NCI-H2171 treated with DMSO at 0.1 percent for 48 hours (cell line): ENCODE data around the gene C5orf15.

Experiments used
- DNase-seq: peaks from one replicate; lab custom pipeline; 2025; lab: John Stamatoyannopoulos, UW

Gene C5orf15

DNA sequence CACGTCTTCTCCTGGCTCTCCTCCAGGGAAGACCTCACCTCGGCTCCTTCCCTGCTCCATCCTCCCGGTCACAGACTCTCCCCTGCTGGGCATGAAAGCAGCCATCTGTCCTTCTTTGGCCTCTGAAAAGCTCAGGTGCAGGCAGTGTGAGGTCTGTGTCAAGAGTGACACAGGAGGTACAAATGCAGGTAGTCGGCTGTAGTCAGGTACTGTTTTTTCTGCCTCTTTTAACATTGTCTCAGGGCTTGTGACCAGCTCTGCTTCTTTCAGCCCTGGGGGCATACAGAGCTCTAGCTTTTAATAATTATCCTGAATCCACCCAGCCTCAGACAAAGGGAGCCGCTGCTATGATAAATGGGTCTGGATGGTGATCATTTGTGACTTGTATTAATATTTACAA is 46.4 kb downstream of the C5orf15 start:
- DNase-seq = peak; percentile 36

GRCh38 chr5:133921069-133921468 is 47.4 kb downstream of the C5orf15 start:
- no peak for DNase-seq

DNA sequence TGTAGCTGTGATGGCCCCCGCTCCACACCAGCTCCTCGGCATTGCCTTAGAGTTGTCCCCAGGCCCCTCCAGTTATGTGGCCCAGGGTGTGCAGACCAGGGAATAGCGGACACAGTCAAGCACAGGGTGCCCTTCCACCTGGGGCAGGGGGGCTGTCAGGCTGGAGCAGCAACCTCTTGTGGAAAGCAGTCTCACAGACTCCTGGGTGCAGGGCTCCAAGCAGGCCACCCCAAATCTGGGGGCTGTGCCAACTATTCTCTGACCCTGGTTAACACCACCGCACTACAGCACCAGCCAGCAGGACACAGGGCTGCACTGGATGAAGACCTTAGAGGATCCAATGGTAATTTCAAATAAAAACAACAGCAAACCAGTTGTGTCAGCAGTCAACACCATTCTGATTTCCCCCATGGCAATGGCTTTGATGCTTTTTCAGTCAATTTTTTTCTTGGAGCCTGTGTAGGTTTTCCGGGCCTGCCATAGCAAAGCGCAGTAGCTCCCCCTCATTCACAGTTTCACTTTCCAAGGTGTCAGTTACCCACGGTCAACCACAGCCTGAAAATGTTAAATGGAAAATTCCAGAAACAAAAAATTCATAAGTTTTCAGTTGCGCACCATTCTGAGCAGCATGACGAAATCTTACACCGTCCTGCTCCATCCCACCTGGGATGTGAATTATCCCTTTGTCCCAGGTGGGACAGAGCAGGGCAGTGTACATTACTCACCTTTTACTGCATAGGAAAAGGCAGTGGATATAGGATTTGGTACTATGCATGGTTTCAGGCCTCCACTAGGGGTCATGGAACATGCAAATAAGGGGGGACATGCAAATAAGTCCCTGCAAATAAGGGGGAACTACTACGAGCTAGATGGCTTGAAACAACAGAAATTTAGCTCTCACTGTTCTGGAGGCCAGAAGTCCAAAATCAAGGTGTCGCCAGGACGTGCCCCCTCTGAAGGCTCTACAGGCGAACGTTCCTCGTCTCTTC is 49.0 kb downstream of the C5orf15 start:
- DNase-seq = no peak

DNA sequence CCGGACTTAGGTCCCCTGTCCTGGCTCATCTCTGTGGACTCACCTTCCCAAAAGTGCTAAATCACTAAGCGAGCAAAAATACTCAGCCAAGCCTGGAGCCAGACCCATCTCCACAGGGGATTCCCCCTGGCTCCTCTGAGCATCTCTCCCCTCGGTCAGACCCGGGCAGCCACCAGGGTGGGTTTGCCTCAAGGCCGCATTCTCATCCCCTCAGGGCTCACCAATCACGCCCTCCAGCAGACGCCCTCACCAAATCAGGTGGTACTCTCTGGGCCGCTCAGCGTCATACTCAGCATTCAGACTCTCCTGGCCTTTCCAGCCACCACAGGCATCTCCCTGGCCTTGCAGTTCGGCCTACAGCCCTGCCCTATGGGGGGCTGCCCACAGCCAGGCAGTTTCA is 49.7 kb downstream of the C5orf15 start:
- DNase-seq = no peak

GRCh38 chr5:133918316-133918715 is 50.1 kb downstream of the C5orf15 start:
- no peak for DNase-seq

DNA sequence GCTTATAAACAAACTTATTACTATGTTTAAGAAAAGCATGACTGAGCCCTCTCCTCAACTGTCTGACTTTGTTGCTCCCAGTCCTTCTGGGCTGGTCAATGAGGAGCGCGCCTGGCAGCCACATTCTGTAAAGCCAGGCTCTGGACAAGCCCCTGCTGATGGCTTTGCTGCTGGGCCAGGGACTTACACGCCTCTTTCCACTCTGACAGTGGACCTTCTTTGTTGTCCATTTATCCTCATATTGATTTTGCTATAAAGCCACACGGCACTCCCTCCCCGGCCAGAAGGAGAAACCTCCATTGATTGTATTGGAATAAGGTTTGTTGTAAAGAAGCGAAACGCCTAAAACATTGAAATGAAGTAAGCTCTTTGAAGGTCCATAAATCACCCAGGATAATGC is 50.6 kb downstream of the C5orf15 start:
- no peak for DNase-seq

DNA sequence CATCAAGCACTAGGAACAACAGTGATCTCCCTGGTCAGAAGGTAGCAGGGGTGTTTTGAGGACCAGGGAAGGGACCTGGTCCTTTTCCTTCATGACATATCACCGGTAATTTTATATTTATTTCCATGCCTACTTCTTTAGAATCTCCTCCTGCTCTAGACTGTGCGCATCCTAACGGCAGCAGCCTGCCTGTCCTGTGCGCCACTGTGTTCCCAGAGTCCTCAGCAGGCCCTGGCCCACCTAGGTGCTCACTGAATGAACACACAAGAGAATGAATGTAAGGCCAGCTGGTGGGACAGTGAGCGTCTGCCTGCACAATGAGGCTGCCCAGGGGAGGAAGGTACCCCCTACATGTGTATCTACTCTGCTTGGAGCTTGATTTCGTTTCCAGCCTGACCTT is 51.5 kb downstream of the C5orf15 start:
- no peak for DNase-seq

- no peak for DNase-seq
Measured at GRCh38 chr5:133916479-133916878, 51.9 kb downstream of the C5orf15 start.

DNA sequence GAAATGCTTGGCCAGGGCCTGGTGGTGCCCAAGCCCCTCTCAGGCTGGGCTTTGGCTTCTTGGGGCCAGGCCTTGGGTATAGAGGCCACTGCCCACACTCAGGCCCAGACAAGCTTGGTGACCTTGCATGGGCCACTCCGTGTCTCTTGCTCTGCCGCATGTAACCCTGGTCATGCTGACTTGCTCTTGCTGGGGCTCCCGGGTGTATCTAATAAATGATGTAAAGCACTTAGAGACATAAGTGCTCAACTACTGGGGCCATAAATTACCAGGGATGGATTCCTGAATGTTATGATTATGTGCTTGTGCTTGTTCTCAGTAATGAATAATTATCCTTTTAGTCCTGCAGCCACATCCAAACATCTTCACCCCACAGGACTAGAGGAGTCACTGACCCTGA is 54.0 kb downstream of the C5orf15 start:
- no peak for DNase-seq

DNA sequence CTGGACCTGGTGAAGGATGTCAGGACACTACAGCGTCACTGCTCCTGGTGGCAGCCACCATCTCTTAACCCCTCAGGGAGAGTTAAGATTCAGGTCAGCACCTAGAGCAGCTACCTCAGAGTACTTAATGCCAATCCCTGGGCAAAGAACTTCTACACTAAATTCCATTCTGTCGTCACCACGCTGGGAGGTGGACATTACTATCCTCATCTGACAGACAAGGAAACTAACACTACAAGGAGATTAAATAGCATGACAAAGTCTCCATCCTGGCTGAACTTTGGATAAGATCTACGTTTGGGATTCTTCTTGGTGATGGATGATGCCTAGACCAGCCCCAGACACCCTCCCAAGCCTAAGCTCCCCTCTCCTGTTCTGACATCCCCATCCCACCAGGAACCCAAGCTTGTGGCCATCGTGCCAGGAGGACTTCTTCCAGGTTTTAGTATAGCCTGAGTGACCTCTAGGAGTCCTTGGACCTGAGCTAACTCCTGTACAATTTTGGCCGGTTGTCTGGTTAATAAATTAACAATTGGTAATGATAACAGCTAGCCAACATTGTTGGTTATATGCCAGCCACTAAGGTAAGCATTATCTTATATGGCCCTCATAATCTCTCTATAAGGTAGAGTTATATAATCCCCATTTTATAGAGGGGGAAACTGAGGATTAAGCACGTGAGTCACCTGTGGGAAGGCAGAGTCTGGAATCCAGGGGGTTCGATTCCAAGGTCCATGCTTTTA is 54.8 kb downstream of the C5orf15 start:
- DNase-seq = no peak

DNA sequence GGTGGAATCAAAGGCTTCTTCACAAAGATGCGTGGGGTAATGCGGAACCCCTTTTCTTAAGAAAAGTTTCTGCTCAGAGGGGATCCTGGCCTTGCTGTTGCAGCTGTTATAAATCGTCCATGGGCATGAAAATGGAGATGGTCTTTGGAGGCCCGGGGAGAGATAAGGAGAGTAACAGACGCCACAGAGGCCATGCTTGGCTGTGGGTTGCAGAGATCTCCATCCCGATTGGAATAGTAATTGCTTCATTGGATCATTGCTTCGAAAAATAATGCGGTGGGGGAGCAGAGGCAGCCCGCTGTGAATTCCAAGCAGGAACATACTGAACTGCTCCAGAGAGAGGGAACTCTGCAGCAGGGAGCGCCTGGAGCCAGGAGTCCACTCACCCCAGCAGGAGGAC is 55.5 kb downstream of the C5orf15 start:
- DNase-seq = no peak

DNA sequence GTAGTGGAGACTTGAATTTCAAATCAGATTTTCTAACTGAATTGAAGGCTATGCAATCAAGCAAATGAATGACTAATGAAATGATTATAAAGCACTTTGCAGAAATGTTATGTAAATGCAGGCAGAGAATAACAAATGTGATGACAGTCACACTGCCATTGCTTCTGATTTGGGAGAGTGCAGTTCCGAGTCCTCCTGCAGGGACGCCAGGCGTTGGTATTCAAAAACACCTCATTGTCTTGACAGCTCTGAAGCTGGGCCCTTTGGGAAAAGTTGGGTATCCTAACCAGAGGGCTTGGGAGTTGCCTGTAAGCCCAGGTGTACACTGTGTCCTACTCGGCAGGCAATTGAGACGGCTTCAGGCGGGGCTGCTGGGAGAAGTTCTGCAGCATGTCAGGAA is 57.9 kb downstream of the C5orf15 start:
- DNase-seq = no peak

DNA sequence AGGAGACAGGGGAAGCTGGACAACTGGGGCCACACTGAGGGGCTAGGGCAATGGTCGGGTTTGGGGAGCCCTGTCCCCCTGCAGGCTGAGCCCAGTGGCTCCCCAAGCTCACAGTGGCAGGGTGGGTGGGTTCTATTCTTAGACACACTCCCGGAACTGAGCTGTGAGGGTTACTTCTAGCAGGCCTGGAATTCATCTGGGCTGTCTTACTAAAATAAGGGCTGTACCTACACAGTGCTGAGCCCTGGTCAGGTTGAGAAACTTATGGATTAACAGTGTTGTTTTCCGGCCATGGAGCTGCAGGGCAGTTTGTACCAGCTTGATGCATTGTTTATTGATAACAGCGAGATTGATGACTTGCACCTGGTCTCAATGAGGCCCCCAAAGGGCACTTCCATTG is 58.8 kb downstream of the C5orf15 start:
- no peak for DNase-seq

- peak; percentile 77 for DNase-seq
Measured at GRCh38 chr5:133907075-133907474, 61.4 kb downstream of the C5orf15 start.

GRCh38 chr5:133906303-133906702 is 62.1 kb downstream of the C5orf15 start:
- DNase-seq = no peak
